NCI-H345 treated with DMSO at 0.1 percent for 48 hours (cell line): ENCODE data around the gene CLEC18B.
"Not testable (repeated sequence)": the region's sequence is repeated elsewhere in the genome, so short reads cannot be mapped to it uniquely, and the experiment has no call there.

Experiments used
- DNase-seq: peaks from one replicate; lab custom pipeline; 2025; ENCODE audit not compliant: unreplicated experiment; lab: John Stamatoyannopoulos, UW

The CLEC18B gene

GRCh38 chr16:74361646-74362610 is 59.4 kb downstream of the CLEC18B start:
- DNase-seq, result not testable (repeated sequence)
